GM12891 (cell line): Measurements from ENCODE around the gene NKX6-2.

ENCODE experiments used
- POLR2A ChIP-seq: IDR thresholded peaks from 2 replicates; pipeline ENCODE4 v1.6.1; 2011; ENCODE audit warnings: low read depth, low read length, control low read depth
- POLR2AphosphoS5 ChIP-seq: IDR thresholded peaks from 2 replicates; pipeline ENCODE4 v1.6.1; 2011; ENCODE audit warnings: low read depth, low read length, control low read depth
- POU2F2 ChIP-seq: IDR thresholded peaks from 2 replicates; pipeline ENCODE4 v1.6.1; 2011; ENCODE audit warnings: low read depth, mild to moderate bottlenecking, control low read depth, low read length, moderate library complexity
- TAF1 ChIP-seq: IDR thresholded peaks from 2 replicates; pipeline ENCODE4 v1.6.1; 2011; ENCODE audit warnings: low read depth, low read length, control low read depth

DNA sequence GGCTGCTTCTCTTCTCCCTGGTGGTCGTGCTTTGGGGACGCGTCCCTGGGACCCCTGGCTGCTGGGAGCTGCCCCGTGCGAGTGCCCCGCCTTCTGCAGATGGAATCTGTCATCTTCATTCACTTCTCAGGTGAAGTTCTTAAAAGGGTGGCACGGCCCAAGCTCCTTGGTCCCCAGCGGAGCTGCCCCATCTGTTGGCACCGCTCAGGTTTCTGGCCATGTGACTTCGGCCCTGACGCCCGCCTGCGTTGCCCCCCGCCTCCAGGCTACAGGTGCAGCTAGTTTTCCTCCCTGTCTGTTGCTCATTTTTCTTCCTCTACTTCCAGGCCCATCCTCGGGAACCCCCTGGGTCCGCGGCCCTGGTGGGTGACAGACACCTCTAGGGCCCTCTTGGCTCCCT is 6.8 kb upstream of the NKX6-2 start:
- no peak for TF ChIP-seq POLR2AphosphoS5
- TF ChIP-seq POU2F2 = no peak
- TF ChIP-seq TAF1 = no peak
- no peak for TF ChIP-seq POLR2A
